NCI-H748 treated with DMSO at 0.1 percent for 48 hours (cell line): ENCODE results near the gene ROBO1.

ENCODE experiments used
- DNase-seq: peaks from one replicate; lab custom pipeline; 2025; lab: John Stamatoyannopoulos, UW

Gene ROBO1

GRCh38 chr3:78838362-78838761 lies 929.4 kb downstream of the ROBO1 start:
- DNase-seq = no peak

- DNase-seq = no peak
These were observed 932.9 kb downstream of the ROBO1 start for GRCh38 chr3:78834910-78835309.

- no peak for DNase-seq
These were observed 935.0 kb downstream of the ROBO1 start for GRCh38 chr3:78832785-78833204.

- DNase-seq = no peak
These were observed 936.3 kb downstream of the ROBO1 start for GRCh38 chr3:78831446-78831972.

GRCh38 chr3:78830470-78830869 lies 937.3 kb downstream of the ROBO1 start:
- DNase-seq = no peak

GRCh38 chr3:78827618-78828017 lies 940.2 kb downstream of the ROBO1 start:
- DNase-seq = no peak

GRCh38 chr3:78825858-78826215 lies 942.0 kb downstream of the ROBO1 start:
- DNase-seq = no peak

GRCh38 chr3:78825118-78825857 lies 942.5 kb downstream of the ROBO1 start:
- no peak for DNase-seq

- DNase-seq = no peak
These were observed 943.9 kb downstream of the ROBO1 start for GRCh38 chr3:78823859-78824258.

- DNase-seq = no peak
These were observed 944.4 kb downstream of the ROBO1 start for GRCh38 chr3:78823434-78823833.

GRCh38 chr3:78822726-78823125 lies 945.1 kb downstream of the ROBO1 start:
- no peak for DNase-seq

GRCh38 chr3:78820542-78820941 lies 947.3 kb downstream of the ROBO1 start:
- DNase-seq = no peak

- no peak for DNase-seq
These were observed 949.4 kb downstream of the ROBO1 start for GRCh38 chr3:78818161-78818985.

GRCh38 chr3:78814893-78815562 lies 952.8 kb downstream of the ROBO1 start:
- DNase-seq = no peak

- no peak for DNase-seq
These were observed 955.6 kb downstream of the ROBO1 start for GRCh38 chr3:78812166-78812565.

GRCh38 chr3:78809966-78810365 lies 957.8 kb downstream of the ROBO1 start:
- no peak for DNase-seq

- no peak for DNase-seq
These were observed 963.4 kb downstream of the ROBO1 start for GRCh38 chr3:78804251-78805037.

GRCh38 chr3:78802562-78802930 lies 965.3 kb downstream of the ROBO1 start:
- no peak for DNase-seq

GRCh38 chr3:78801926-78802561 lies 965.8 kb downstream of the ROBO1 start:
- no peak for DNase-seq

GRCh38 chr3:78799681-78800080 lies 968.1 kb downstream of the ROBO1 start:
- no peak for DNase-seq

- DNase-seq = no peak
These were observed 969.4 kb downstream of the ROBO1 start for GRCh38 chr3:78798266-78798832.
